ENCODE results near the gene TRIM26.
"Not testable (repeated sequence)": the region's sequence is repeated elsewhere in the genome, so short reads cannot be mapped to it uniquely, and the experiment has no call there.

The TRIM26 gene

DNA sequence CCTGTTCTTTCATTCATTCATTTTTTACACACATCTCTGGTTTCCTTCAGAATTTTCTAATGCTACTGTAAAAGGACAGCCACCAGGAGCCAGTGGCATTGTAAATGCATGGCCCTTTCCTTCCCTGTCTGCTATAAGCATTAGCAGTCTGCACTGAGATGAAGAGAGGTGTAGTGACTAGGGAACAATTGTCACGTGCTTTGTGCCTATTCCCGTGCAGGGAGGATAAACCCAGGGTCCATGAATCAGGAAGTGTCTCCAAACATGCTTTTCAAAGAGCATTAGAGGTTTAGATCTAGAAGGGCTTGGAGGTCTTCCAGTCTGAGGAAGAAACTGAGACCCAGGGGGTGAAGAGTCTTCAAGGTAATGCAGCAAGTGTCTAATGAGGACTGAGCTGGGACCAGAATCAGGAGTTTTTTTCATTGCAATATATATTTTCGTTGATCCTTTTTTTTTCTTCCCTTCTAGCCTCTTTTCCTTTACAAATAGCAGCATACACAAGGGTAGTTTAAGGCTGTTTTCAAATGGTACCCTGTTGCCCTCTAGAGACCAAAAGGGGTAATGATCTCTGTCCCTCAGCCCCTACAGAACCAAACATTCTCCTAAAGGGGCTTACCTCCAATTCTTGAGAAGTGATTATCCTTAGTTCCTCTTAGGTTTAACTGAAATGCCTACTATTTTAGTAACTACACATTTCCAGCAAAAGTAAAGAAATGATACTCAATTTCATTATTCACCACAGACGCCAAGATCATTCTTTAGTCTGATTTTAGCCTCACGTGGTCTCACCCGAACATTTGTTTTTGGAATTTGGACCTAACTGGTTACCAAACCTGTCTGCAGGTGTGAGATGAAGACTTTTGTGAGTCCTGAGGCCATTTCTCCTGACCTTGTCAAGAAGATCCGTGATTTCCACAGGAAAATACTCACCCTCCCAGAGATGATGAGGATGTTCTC is 43.3 kb downstream of the TRIM26 start:
- peak; percentile 56 for DNase-seq

DNA sequence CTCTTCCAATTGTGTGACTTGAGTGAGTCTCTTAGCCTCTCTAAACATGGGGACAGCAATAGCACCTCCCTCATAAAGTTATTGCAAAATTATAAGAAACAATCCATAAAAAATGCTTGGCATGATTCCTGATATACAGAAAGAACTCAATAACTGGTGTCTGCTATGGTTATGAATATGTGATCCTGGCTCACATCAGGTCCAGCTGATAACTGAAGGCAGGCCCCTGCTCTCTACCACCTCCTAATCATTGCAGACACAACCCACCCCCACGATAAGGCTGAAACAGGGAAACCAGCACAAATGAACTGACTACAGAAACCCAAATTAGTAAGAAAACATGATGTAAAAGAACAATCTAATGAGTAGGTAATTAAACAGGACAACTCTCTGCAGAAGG is 44.5 kb downstream of the TRIM26 start:
- DNase-seq, result no peak

DNA sequence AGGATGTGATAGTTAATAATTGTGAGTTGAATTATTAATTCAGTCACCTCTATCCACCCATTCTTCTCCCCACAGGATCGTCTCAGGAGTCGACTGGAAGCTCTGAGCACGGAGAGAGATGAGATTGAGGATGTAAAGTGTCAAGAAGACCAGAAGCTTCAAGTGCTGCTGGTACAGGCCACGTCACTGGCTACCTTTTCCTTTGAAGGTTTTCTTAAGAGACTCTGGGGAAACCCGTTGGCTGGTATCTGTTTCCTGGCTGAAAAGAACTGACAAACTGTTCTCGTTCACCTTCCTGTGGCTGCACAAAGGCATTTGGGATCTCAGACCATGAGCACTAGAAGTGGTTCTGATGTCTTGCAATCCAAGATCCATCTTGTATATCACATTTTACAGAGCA is 46.1 kb downstream of the TRIM26 start:
- DNase-seq, result no peak

GRCh38 chr6:30165238-30165637 is 48.0 kb downstream of the TRIM26 start:
- DNase-seq, result not testable (repeated sequence)

DNA sequence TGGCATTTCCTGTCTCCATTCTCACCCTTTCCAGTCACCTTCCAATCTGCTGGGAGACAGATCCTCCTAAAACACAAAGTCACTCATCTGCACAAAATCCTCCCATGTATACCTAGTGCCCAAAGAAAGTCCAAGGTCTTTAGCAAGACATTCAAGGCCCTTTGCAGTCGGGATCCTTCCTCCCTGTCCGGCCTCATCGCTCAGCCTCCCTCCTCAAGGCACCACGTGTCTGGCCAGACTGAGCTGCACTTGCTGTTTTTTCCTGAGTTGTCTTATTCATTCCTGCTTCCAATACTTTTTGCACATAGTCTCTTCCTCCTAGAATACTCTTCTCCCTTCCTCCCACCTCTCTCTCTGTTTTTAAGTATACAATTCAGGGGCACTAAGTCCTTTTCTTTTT is 48.5 kb downstream of the TRIM26 start:
- DNase-seq, result no peak

GRCh38 chr6:30163918-30164654 is 49.1 kb downstream of the TRIM26 start:
- DNase-seq, result no peak

DNA sequence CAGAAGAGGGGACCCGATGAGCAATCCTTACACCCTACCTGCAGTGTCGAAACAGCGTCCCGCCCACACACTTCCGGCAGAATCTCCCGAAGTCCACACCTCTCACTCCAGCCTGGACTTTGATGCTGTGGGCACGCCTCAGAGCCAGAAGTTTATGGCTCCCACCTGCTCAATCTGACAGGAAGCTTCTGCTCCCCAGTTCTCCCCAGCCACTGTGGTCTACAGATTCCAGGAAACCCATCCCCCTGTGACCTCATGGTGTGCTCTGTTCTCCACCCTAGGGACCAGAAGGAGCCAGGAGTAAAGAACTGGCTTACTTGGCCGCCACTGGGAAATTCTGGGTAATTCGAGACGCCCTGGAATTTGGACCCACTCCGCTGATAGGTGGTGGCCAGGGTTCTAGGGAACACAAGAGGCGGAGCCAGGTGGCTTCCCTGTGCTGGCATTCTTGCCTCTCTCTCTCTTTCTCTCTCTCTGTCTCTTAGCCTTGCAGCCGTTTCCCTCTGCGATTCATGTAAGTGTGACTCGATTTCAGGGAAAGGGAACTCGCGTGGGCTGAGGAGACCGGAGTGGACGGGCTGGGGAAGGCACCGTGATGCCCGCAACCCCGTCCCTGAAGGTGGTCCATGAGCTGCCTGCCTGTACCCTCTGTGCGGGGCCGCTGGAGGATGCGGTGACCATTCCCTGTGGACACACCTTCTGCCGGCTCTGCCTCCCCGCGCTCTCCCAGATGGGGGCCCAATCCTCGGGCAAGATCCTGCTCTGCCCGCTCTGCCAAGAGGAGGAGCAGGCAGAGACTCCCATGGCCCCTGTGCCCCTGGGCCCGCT is 49.9 kb downstream of the TRIM26 start, which contains the start of gene TRIM15:
TRIM15 (plus strand) TSS at position 457 of the 828 bp plus-strand sequence; CDS start at position 596, 139 bp downstream.
- DNase-seq, result no peak

DNA sequence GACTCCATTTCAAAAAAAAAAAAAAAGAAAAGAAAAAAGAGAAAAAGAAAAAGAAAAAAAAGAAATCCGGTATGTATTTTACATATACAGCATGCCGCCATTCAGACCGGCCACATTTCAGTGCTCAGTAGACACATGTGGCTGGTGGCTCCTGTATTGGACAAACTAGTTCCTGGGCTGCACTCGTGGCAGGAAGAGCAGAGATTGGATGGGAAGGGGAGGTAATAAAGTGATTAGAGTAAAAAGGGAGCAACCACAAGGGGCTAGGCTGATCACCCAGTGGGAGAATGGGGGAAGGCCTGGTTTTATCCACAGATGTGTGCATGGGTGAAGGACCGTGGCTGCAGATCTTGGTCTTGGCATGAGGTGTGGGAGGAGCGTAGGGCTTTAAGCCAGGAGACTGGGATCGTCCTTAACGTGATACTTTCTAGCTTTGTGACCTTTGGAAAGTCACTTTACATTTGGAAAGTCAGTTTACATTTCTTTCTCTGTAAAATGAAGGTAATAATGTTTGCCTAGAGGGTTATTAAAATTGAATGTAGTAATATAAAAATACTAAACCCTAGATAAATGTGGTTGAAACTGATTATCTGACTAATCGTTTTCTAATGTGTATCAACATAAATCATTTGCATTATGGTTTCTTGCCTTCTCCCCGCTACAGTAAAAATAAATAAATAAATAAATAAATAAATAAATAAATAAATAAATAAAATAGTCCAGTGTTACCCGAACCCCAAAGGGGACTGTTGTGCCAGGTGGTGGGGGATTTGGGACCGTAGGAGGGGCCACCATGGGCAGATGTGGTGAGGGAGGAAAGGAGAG is 50.7 kb downstream of the TRIM26 start:
- DNase-seq, result no peak

DNA sequence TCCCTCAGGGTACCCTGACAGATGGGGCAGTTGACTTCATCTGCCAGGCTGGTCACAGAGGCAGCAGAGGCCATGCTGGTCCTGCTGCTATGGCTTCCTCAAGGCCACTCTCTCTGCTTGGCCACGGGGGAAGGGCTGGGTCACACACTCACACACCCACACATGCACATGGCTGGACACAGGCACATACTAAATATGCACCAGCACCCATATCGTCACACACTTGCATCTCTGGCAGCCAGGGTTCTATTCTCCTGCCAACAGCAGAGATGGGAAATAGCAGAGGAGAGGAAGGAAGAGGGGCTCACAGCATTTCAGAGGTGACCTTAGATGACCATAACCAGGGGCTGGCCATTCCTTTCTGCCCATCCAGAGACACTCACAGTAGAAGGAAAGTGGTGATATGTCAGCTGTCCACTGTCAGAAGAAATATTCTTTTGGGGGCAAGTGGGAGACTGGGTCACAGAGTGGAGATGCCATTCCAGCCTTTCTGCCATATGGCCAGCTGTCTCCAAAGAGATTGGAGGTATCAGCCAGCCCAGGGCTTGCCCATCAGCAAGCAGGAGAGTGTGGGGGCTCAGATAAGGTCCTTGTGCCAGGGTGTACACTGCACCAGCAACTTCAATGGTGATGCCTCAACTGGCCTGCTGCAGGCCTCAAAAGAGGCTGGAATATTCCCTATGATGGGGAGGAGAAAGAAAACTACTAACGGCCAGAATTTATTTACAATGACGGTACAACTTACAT is 52.2 kb downstream of the TRIM26 start, which contains the start of gene TRIM10:
TRIM10 (minus strand) TSS at position 427 of the 747 bp plus-strand sequence; CDS start at position 74, 353 bp downstream.
- no peak for DNase-seq

- DNase-seq, result no peak
Measured at GRCh38 chr6:30160008-30160784, 53.0 kb downstream of the TRIM26 start.

DNA sequence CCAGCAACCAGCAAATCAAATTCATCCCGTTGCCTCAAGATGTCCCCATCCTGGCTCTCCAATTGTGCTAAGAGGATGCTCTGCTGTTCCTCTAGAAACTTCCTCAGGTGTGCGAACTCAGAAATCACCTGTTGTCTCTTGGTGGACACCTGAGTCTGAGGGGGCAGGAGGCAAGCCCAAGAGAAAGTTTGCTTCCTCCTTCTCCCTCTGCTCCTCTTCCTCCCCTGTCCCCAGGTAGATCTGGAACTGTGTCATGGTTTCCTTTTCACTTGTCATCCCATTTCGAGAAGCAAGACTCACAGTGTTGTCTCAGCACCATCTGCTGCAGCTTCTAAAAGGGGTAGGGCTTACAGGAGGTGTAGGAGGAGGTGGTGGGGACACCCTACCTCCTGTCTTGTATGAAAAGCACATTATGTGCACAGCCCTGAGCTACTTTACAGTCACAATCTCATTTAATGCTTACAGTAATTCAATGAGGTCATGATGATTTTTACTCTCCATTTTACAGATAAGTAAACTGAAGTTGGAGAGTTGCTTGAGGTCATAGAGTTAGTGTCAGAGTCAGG is 54.6 kb downstream of the TRIM26 start:
- DNase-seq, result no peak

DNA sequence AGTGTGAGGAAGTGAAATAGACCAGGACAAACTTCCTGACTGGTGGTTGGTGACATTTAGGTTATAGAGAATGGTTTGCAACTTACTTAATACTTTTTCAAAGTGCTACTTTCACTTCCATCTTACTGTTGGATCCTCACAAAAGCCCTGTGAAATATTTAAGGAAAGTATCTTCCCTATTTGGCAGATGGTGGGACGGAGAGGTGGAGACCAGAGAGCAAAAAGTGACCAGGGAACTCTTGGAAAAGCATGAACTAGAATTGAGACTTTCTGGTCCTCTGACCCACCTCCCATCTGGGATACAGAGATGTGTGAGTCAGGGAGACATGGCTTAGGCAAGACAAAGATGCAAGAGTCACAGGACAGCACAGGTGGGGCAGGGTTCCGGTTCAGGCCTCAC is 55.2 kb downstream of the TRIM26 start:
- DNase-seq, result no peak

GRCh38 chr6:30157581-30157980 is 55.6 kb downstream of the TRIM26 start:
- no peak for DNase-seq

DNA sequence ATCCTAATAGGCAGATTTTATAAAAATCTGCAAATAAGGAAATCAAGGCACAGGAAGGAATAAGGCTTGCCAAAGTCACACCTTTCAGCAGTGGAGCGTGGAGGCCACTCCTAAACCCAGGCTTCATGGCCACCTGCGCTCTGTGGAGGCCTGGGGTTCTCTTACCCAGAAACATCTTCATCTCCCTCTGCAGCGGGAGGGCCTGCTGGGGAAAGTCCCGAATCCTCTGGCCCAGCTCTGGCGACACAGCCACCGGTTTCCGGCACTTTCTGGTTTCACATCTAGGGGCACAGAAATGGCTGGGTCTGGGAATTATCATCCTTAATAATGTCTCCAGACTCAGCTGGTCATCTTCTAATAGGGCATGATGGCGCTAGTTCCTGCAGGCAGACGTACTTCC is 56.4 kb downstream of the TRIM26 start:
- DNase-seq, result no peak

GRCh38 chr6:30156262-30156599 is 57.0 kb downstream of the TRIM26 start:
- DNase-seq, result no peak

GRCh38 chr6:30155520-30156261 is 57.5 kb downstream of the TRIM26 start:
- DNase-seq, result no peak

- no peak for DNase-seq
Measured at GRCh38 chr6:30154709-30155519, 58.3 kb downstream of the TRIM26 start.

GRCh38 chr6:30154061-30154460 is 59.1 kb downstream of the TRIM26 start:
- no peak for DNase-seq

Measured in NCI-H1105 treated with DMSO at 0.1 percent for 48 hours (cell line).